NCI-H345 (cell line): ENCODE results near the gene SIGLEC1.

Experiments used
- DNase-seq: peaks from one replicate; lab custom pipeline; 2025; lab: John Stamatoyannopoulos, UW

SIGLEC1 gene

GRCh38 chr20:3679749-3680700, 32.4 kb downstream of the SIGLEC1 start:
- DNase-seq: no peak

- no peak for DNase-seq
Measured at GRCh38 chr20:3678856-3679720, 33.3 kb downstream of the SIGLEC1 start.

- no peak for DNase-seq
Measured at GRCh38 chr20:3678198-3678597, 34.2 kb downstream of the SIGLEC1 start.

GRCh38 chr20:3677733-3678132, 34.7 kb downstream of the SIGLEC1 start:
- DNase-seq: no peak

GRCh38 chr20:3674995-3675900, 37.2 kb downstream of the SIGLEC1 start:
- DNase-seq: no peak

- DNase-seq: no peak
Measured at GRCh38 chr20:3674447-3674846, 38.0 kb downstream of the SIGLEC1 start.

GRCh38 chr20:3673221-3674070, 39.0 kb downstream of the SIGLEC1 start:
- no peak for DNase-seq

- no peak for DNase-seq
Measured at GRCh38 chr20:3672547-3673171, 39.7 kb downstream of the SIGLEC1 start.

GRCh38 chr20:3671986-3672546, 40.3 kb downstream of the SIGLEC1 start:
- no peak for DNase-seq

- no peak for DNase-seq
Measured at GRCh38 chr20:3670945-3671344, 41.5 kb downstream of the SIGLEC1 start.

GRCh38 chr20:3670511-3670910, 41.9 kb downstream of the SIGLEC1 start:
- no peak for DNase-seq

GRCh38 chr20:3669710-3670367, 42.6 kb downstream of the SIGLEC1 start:
- DNase-seq: no peak

GRCh38 chr20:3667434-3668037, 44.9 kb downstream of the SIGLEC1 start:
- DNase-seq: no peak

- DNase-seq: no peak
Measured at GRCh38 chr20:3663858-3664257, 48.5 kb downstream of the SIGLEC1 start.

- DNase-seq: no peak
Measured at GRCh38 chr20:3663031-3663701, 49.2 kb downstream of the SIGLEC1 start, which contains the start of gene GFRA4. TSS of gene GFRA4 (minus strand) at chr20:3663399. CDS start at chr20:3663399, 0 bp downstream.
